Measurements from ENCODE around the gene BPHL.
"Not testable (repeated sequence)": the region's sequence is repeated elsewhere in the genome, so short reads cannot be mapped to it uniquely, and the experiment has no call there.

The BPHL gene

DNA sequence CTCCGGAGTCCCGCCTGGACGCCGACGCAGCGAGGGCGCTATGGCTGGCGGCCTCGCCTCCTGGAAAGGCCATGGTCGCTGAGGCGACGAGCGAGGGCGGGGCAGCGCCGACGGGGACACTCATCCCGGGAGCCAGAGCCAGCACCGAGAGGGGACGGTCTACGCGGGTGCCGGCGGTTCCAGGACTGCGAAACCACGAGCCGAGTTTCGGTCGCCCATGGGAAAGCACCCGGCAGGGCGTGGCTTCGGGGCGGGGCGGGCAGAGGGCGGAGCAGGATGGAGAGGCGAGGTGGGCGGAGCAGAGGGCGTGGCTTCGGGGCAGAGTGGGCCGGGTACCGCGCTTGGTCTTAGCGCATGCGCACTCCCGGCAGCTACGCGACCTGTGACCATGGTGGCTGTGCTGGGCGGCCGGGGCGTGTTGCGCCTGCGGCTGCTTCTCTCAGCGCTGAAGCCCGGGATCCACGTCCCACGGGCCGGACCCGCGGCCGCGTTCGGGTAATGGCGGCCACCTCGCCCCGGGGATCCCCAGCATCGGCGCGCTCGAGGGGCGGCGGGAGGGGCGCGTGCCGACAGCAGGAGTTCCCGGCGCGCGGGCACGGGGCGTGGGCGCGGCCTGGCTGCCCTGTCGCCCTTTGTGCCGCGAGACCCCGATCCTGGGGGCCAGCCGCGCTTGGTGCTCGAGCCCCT, at the start of gene BPHL:
Gene BPHL, plus strand, starts transcription at position 359 of the 687 bp plus-strand sequence. Its CDS starts 30 bp downstream, at position 389.
- peak; percentile 100 for DNase-seq

DNA sequence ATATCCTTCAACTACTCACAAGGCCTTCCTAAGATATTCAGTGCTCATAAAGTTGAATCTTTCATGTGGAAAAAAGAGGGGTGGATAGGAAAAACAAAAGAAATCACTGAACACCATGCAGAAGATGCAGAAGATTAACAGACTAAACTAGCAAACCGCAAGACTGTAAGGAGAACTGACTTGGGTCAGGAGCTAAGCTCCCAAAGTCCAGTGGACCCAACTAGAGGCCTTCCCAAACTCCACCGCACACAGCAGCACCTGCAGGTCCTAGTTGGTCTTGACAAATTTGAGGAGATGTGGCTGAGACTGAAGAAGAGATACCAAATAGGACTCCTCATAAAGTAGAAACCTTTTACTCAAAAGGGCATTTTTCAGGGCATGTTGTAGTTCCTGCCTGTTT, 46.9 kb upstream of the BPHL start:
- DNase-seq: no peak

- no peak for DNase-seq
Measured at GRCh38 chr6:3072798-3073197, 45.7 kb upstream of the BPHL start.

- no peak for DNase-seq
Measured at GRCh38 chr6:3073382-3073781, 45.1 kb upstream of the BPHL start.

DNA sequence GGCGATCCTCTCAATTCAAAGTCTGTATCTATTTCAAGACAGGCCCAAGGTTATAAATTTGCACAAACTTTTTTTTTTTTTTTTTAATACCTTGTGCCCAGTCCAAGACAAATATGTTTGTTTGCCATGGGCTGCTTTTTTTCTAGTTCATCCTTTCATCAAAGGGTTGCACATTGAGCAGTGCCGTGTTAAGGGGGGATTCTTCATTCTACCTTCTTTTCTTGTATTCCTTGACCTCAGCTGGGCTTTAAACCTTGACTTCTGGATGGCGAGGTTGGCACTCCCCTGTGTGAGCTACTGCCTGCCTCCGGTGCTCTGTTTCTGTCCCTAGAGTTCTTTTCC, 42.8 kb upstream of the BPHL start:
- no peak for DNase-seq

- DNase-seq: no peak
Measured at GRCh38 chr6:3076320-3076719, 42.2 kb upstream of the BPHL start.

GRCh38 chr6:3077430-3077829, 41.1 kb upstream of the BPHL start:
- DNase-seq: no peak

DNA sequence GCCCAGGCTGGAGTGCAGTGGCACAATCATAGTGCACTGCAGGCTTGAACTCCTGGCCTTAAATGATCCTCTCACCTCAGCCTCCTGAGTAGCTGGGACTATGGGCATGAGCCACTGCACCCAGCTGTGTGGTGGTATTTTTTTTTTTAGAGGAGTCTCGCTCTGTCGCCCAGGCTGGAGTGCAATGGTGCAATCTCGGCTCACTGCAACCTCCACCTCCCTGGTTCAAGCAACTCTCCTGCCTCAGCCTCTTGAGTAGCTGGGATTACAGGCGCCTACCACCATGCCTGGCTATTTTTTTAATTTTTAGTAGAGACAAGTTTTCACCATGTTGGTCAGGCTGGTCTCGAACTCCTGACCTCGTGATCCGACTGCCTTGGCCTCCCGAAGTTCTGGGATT, 39.6 kb upstream of the BPHL start:
- not testable (repeated sequence) for DNase-seq

DNA sequence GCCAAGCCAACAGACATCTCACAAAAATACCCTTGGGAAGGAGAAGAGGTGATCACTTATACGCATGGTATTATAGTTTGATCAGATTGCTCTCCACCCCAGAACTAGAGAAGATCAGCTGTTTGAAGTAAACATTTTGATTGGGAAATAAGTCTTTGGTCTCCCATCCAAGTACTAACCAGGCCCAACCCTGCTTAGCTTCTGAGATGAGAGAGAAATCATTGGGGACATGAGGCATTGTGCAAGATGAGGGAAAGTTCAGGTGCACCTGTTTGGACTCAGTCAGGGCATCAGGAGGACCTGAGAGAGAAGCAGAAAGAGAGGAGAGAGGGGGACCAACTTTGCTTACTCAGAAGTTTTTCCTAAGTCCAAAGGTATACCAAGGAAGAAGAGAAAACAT, 38.8 kb upstream of the BPHL start:
- DNase-seq: no peak

GRCh38 chr6:3081960-3082359, 36.6 kb upstream of the BPHL start:
- DNase-seq: no peak

- no peak for DNase-seq
Measured at GRCh38 chr6:3085074-3085473, 33.4 kb upstream of the BPHL start.

- DNase-seq: no peak
Measured at GRCh38 chr6:3086282-3086946, 32.1 kb upstream of the BPHL start.

GRCh38 chr6:3088446-3088845, 30.1 kb upstream of the BPHL start:
- no peak for DNase-seq

- no peak for DNase-seq
Measured at GRCh38 chr6:3088968-3089367, 29.5 kb upstream of the BPHL start.

- DNase-seq: no peak
Measured at GRCh38 chr6:3090013-3090412, 28.5 kb upstream of the BPHL start.

- no peak for DNase-seq
Measured at GRCh38 chr6:3094815-3095214, 23.7 kb upstream of the BPHL start.

DNA sequence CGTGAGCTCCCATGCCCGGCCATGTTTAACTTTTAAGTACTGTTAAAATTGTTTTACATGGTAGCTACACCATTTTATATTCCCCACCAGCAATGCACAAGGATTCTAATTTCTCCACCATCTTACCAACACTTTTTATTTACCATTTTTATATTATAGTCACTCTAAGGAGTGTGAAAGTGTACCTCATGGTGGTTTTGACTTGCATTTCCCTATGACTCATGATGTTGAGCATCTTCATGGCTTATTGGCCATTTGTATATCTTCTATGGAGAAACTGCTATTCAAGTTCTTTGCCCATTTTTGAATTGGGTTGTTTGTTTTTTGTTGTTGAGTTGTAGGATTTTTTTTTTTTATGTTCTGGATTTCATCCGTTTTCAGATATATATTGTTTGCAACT, 15.6 kb upstream of the BPHL start:
- DNase-seq: no peak

DNA sequence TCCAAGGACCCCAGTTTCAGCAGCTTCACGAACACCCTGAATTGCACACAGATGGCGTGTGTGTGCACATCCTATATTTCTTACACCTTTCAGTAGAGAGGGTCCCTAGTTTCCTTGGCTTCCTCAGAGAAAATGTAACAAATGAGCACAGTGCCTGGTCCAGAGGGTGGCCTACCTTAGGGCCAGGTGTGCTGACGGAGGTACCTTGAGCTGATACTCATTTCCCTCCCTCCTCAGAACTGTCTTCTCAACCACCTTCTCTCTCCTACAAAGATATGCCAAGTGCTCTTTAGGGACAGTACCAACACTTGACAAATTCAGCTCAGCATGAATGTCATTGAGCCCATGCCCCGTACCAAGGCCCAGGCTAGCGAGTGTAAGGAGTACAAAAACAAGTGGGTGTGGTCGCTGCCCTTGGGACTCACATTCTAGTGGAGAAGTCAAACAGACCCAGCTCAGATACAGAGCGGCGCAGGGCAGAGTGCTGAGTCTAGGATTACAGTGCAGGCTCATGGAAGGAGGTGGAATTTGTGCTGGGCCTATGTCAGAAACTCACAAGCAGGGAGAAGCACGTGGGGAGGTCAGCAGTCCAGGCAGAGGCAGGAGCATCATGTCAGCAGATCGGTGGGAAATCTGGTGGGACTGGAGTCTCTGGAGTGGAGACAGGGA, 9.6 kb upstream of the BPHL start:
- no peak for DNase-seq

GRCh38 chr6:3109761-3110160, 8.8 kb upstream of the BPHL start:
- no peak for DNase-seq

- no peak for DNase-seq
Measured at GRCh38 chr6:3114377-3114776, 4.1 kb upstream of the BPHL start.

DNA sequence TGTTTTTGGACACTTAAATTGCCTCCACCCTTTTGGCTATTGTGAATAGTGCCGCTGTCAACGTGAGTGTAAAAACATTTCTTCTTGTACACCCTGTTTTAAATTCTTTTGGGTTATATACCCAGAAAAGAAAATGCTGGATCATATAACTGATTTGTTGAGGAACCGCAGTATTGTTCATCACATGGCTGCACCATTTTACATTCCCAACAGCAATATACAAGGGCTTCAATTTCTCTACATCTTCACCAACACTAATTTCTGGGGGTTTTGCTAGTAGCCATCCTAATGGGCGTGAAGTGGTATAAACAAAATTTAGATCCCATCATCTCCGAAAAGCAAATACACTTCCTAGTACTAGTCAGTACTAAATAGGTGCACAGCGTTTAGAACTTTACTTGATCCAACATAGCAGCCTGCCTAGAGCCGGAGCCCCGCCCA, 579 bp upstream of the BPHL start:
- no peak for DNase-seq

GRCh38 chr6:3119040-3119723, 671 bp downstream of the BPHL start:
- no peak for DNase-seq

DNA sequence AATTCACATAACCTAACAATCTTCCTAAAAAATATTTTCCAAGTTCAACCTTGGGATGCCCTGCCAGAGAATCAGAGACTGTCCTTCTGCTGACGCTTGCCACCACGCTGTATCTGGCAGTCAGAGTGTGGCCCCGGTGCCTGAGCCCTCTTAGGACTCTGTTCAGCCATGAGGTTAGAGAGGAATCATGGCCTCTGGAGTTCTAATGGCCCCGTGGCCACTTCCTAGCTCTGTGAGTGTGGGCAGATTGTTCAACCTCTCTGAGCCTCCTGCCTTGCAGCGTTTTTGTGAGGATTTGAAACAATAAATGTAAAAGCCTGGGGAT, 2.2 kb downstream of the BPHL start:
- DNase-seq: no peak

DNA sequence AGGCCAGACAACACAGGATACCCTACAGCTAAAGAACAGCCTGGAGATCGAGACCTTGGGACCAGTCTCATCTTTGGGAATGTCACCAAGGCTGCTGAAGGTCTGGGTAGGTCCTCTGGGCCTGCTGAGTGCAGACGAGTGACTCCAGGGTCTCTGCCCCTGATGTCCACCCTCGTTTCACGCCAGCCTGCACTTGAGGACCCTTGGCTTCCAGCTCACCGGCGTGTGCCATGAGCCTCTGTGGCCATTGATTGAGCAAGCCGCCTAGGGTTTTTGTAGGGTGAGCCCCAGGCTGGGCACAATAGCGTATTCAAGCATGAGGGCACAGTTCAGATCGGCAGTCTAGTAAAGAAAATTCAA, 4.3 kb downstream of the BPHL start:
- DNase-seq: no peak
